Aorta (tissue), 5 donors: ENCODE data around the gene SV2C. TPM values are rescaled to one million over a fixed set of nuclear protein-coding genes. Genes with fewer than 3 reads are reported as not detected.

Experiments
- ATAC-seq: fragments of 200-7000 bp; cut with Tn5 transposase; one replicate; pipeline ENCODE4 v1.9.1; 2022; ENCODE audit warnings: moderate library complexity; ENCODE audit not compliant: low FRiP score
- DNase-seq, 2 donors: peaks; one replicate each; pipeline ENCODE4 v3.0.0-alpha.2; 2020
- H3K27ac ChIP-seq, 2 donors: one replicate each; pipeline ENCODE4 v1.5.1; 2013; ENCODE audit warnings: low read length in 2 of 2, mild to moderate bottlenecking in 2 of 2, moderate library complexity in 2 of 2, control low read depth in 1 of 2, inconsistent platforms in 1 of 2, low read depth in 1 of 2
- H3K27me3 ChIP-seq, 2 donors: one replicate each; pipeline ENCODE4 v1.6.1; 2013; ENCODE audit warnings: control low read depth in 1 of 2, low read length in 1 of 2, mild to moderate bottlenecking in 1 of 2, moderate library complexity in 1 of 2; ENCODE audit not compliant: insufficient read depth in 2 of 2, control insufficient read depth in 1 of 2
- H3K36me3 ChIP-seq, 2 donors: one replicate each; pipeline ENCODE4 v1.6.1; 2013; ENCODE audit warnings: control low read depth in 1 of 2, low read length in 1 of 2, mild to moderate bottlenecking in 1 of 2; ENCODE audit not compliant: insufficient read depth in 2 of 2, control insufficient read depth in 1 of 2
- H3K4me1 ChIP-seq, 2 donors: one replicate each; pipeline ENCODE4 v1.6.1; 2013; ENCODE audit warnings: low read length in 2 of 2, control low read depth in 1 of 2, mild to moderate bottlenecking in 1 of 2, moderate library complexity in 1 of 2; ENCODE audit not compliant: insufficient read depth in 2 of 2, control insufficient read depth in 1 of 2
- H3K4me3 ChIP-seq, 2 donors: one replicate each; pipeline ENCODE4 v1.5.1; 2013; ENCODE audit warnings: low read length in 2 of 2, control low read depth in 1 of 2, mild to moderate bottlenecking in 1 of 2
- H3K9me3 ChIP-seq: one replicate; pipeline ENCODE4 v1.6.1; 2013; ENCODE audit warnings: mild to moderate bottlenecking, low read length; ENCODE audit not compliant: control insufficient read depth
- WGBS, 2 donors: extraction: QIAGEN DNeasy Blood & Tissue Kit; methylation state at CpG; one replicate each; pipeline ENCODE4 v1.1.7; 2013; 5-methylcytosine and 5-hydroxymethylcytosine counted together
- intact Hi-C, 2 donors: fragments of 100-400 bp; cut with DNase I; formaldehyde crosslinking; loops; one replicate each; pipeline versions ENCODE4 v1.14.2 to v1.15.0; 2022
- polyA plus RNA-seq, 2 donors: library from polyadenylated mRNA; stranded (reverse); fragments of 200-250 nt; gene quantifications; one replicate each; pipeline ENCODE4 v1.2.3, GENCODE V29; 2013
- total RNA-seq, 2 donors: library from RNA; stranded (reverse); fragmentation: NEBNext Ultra II Directional; extraction: Animal tissue kit (Norgen Biotek cat#: 25700); gene quantifications; one replicate each; pipeline ENCODE4 v1.2.1, GENCODE V29; 2021
- donor health status: healthy with polysubstance abuse.
- donor health status: Bipolar disorder and iron deficiency.
- donor health status: DM: no; HTN: no; CAD: no.
- donor health status: DM: no; HTN: no; CAD: no.
- donor health status: DM: yes; HTN: yes; CAD: no.

Gene SV2C
- total and polyA plus RNA-seq, 4 donors = 0.33 TPM; not detected in 3

DNA sequence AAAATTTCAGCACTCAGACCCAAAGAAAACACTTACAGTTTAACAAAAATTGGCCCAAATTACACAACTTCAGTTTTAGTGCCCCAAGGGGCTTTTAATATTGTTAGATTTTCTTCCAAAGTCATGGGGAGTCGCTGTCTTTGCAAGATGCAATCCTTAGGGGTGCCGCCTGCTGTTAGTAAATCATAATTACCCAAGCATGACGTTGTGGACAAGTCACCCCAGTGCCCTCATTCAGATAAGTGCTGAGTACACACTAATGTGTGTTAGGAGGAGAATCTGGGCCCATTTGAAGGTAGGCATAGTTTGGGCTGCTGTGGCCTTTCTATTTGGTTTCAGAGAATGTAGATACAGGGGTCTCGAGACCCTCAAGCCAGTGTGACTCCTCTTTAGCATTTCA, 138.1 kb downstream of the SV2C start:
- no peaks in the 10 kb centered on the region for H3K36me3 ChIP-seq
- no peaks in the 10 kb centered on the region for H3K4me1 ChIP-seq
- intact Hi-C loops = no loop called here
- ATAC-seq = no peak
- no peak for DNase-seq
- WGBS, 2 donors = 52 to 55% methylated on average over 4 of the region's 4 CpGs
- no peak overlapping the region for H3K27ac ChIP-seq
- H3K9me3 ChIP-seq = no peaks in the 10 kb centered on the region
- no peak overlapping the region for H3K4me3 ChIP-seq
- peaks cover 0 to 2% of the 10 kb centered on the region in 2 donors for H3K27me3 ChIP-seq

DNA sequence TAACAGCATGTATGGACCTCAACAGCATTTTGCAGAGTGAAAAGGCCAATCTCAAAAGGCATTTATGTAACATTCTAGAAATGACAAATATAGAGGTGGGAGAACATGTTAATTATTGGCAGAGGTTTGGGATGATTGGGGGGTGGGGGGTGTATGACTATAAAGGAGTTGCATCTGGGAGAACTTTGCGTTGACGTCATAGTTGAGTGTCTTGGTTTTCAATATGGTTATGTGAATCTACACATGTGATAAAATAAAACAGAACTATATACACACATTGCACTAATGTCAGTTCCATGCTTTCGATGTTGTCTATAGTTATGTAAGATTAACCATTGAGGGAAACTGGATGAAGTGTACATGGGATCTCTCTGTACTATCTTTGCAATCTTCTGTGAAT, 139.1 kb downstream of the SV2C start:
- Histone ChIP-seq H3K9me3 (no peaks in the 10 kb centered on the region), H3K27ac (no peak overlapping the region), H3K4me1 (no peaks in the 10 kb centered on the region), H3K36me3 (no peaks in the 10 kb centered on the region), H3K4me3 (no peak overlapping the region), H3K27me3 (peaks cover 0 to 2% of the 10 kb centered on the region in 2 donors)
- ATAC-seq (no peak), DNase-seq (no peak)
- intact Hi-C loops = no loop called here
- 91 to 96% methylated on average over 3 of the region's 3 CpGs for WGBS, 2 donors

DNA sequence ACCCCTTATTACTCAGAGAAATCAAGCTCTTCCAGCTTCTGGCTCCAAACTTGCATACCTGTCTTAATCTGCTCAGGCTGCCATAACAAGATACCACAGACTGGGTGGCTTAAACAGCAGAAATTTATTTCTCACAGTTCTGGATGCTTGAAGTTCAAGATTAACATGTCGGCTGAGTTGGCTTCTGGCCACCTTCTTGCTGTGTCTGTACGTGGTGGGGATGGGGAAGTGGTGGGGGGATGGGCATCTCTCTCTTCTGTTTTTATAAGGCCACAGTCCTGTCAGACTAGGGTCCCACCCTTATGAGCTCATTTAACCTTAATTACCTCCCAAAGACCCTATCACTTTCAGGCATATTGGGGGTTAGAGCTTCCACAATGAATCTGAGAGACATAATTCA, 140.5 kb downstream of the SV2C start:
- Histone ChIP-seq H3K4me3 (no peak overlapping the region), H3K27ac (no peak overlapping the region), H3K36me3 (no peaks in the 10 kb centered on the region), H3K4me1 (no peaks in the 10 kb centered on the region), H3K27me3 (no peaks in the 10 kb centered on the region), H3K9me3 (no peaks in the 10 kb centered on the region)
- no peak for ATAC-seq
- no peak for DNase-seq
- WGBS, 2 donors = 3 to 8% methylated on average over 2 of the region's 2 CpGs
- intact Hi-C loops = no loop called here

DNA sequence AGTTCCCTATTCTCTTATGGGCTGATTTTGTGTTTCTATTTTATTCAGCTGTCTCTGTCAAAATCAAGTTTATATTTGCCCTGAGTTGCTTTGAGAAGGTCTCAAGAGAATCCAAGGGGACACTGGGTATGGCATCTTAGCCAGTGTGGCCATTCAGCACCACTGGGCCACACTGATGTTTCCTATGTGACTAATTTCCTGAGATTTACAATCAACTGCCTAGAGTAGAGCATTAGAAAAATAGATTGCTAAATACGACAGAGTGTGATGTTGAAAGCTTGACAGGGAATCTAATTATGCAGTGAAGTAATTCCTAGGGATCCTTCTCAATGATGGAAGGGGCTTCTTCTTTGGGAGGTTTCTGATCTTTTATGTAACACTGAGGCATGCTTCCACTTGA, 141.7 kb downstream of the SV2C start:
- no peak overlapping the region for H3K4me3 ChIP-seq
- no peak overlapping the region for H3K27ac ChIP-seq
- H3K9me3 ChIP-seq = no peaks in the 10 kb centered on the region
- H3K4me1 ChIP-seq = no peaks in the 10 kb centered on the region
- intact Hi-C loops = no loop called here
- no peak for ATAC-seq
- no peaks in the 10 kb centered on the region for H3K27me3 ChIP-seq
- H3K36me3 ChIP-seq = no peaks in the 10 kb centered on the region
- DNase-seq = no peak
- WGBS, 2 donors = 36 to 52% methylated on average over 1 of the region's 1 CpG

DNA sequence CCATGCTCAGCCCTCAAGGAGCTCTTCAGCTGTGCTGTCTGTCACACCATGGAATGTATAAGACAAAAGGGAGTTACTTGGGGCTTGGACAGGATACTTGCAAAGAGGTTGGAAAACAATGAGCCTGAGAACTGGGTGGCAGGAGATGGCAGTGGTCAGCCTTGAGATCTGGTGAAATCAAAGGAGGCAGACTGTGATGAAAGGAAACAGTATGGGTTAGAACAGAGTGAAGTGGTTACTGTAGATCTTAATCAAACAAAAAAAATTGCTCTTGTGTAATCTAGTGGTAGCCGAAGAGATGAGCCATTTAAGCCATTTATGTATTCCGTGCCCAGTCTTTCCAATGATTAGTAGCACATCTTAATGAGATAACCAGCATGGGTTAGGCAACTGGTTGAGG, 142.2 kb downstream of the SV2C start:
- H3K9me3 ChIP-seq = no peaks in the 10 kb centered on the region
- no peaks in the 10 kb centered on the region for H3K27me3 ChIP-seq
- no peak for ATAC-seq
- no peaks in the 10 kb centered on the region for H3K36me3 ChIP-seq
- intact Hi-C loops = no loop called here
- H3K4me1 ChIP-seq = no peaks in the 10 kb centered on the region
- DNase-seq = no peak
- H3K4me3 ChIP-seq = no peak overlapping the region
- H3K27ac ChIP-seq = no peak overlapping the region
- WGBS, 2 donors = 84 to 86% methylated on average over 2 of the region's 2 CpGs

DNA sequence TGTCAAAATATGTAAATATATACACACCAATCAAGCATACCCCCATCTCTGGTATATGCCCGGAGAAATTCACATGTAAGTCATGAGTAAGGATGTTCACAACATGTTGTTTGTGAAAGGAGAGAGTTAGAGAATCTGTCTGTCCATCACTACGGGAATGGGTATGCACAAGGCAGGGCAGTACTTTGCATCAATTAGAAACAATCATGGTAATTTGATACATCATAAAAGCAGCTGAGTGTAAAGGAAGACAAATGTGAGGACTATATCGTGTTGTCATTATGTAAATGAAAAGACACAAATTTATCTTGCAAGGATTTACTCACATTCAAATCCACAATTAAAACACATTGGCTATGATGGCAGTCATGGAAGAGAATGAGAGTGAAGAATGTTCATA, 146.7 kb downstream of the SV2C start:
- Histone ChIP-seq H3K27ac (no peak overlapping the region), H3K4me3 (no peak overlapping the region), H3K4me1 (no peaks in the 10 kb centered on the region), H3K36me3 (no peaks in the 10 kb centered on the region), H3K9me3 (no peaks in the 10 kb centered on the region), H3K27me3 (no peaks in the 10 kb centered on the region)
- WGBS, 2 donors = 71 to 73% methylated on average over 3 of the region's 3 CpGs
- no peak for DNase-seq
- intact Hi-C loops = no loop called here
- ATAC-seq = no peak

DNA sequence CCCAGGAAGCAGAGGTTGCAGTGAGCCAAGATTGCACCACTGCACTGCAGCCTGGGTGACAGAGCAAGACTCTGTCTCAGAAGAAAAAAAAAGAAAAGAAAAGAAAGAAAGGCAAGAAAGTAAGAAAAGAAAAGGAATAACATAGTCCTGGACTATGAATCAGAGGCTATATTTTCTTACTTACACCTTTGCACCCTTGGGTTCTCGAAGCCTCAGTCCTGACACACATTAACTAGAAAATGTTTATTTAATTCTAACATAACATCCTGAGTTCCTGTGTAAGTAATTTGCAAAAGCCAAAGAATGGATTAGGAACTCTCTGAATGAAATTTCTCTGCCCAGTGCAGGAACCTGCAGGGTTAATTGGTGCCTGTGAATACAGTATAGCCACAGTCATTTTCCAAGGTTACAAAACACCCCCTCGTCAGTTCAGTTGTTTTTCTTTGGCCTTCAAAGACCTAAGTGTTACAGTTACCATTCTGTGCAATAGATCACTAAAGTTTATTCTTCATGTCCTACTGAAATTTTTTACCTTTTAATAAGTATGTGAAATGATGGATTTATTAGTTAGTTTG, 147.6 kb downstream of the SV2C start:
- H3K27ac ChIP-seq = no peak overlapping the region
- H3K36me3 ChIP-seq = no peaks in the 10 kb centered on the region
- no peaks in the 10 kb centered on the region for H3K9me3 ChIP-seq
- H3K27me3 ChIP-seq = no peaks in the 10 kb centered on the region
- ATAC-seq = no peak
- DNase-seq = no peak
- H3K4me1 ChIP-seq = no peaks in the 10 kb centered on the region
- 20% methylated on average over 2 of the region's 2 CpGs for WGBS, 2 donors
- intact Hi-C loops = no loop called here
- H3K4me3 ChIP-seq = no peak overlapping the region

DNA sequence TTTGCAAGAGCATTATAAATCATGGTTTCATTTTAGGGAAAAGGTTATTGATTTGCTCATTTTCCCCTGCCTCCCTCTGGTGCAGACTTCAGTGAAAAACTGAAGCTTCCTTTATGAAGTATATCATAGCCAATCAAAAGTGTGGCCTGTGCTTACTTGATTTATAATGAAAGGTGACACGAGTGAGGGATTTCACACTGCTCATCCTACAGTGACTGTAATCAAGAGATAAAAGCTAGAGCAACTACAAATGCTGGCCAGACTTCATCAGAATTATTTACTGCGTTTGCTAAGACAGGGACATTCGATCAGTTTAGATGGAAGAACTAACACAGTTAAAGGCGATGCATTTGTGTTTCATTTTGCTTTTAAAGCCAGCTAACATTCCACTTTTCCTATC, 151.5 kb downstream of the SV2C start:
- Histone ChIP-seq H3K4me3 (no peak overlapping the region), H3K9me3 (no peaks in the 10 kb centered on the region), H3K27me3 (no peaks in the 10 kb centered on the region), H3K36me3 (no peaks in the 10 kb centered on the region), H3K4me1 (no peaks in the 10 kb centered on the region), H3K27ac (no peak overlapping the region)
- no peak for DNase-seq
- no peak for ATAC-seq
- 53 to 66% methylated on average over 4 of the region's 4 CpGs for WGBS, 2 donors
- intact Hi-C loops = no loop called here

DNA sequence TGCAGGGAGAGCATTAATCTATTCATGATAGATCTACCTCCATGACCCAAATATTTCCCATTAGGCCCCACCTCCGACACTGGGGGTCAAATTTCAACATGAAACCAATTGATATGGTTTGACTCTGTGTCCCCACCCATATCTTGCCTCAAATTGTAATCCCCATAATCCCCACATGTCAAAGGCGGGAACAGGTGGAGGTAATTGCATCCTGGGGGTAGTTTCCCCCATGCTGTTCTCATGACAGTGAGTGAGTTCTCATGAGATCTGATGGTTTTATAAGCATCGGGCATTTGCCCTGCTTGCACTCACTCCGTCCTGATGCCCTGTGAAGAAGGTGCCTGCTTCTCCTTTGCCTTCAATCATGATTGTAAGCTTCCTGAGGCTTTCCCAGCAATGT, 153.5 kb downstream of the SV2C start:
- ATAC-seq (no peak), DNase-seq (no peak)
- no peaks in the 10 kb centered on the region for H3K9me3 ChIP-seq
- no peaks in the 10 kb centered on the region for H3K27me3 ChIP-seq
- H3K36me3 ChIP-seq = no peaks in the 10 kb centered on the region
- intact Hi-C loops = no loop called here
- no peak overlapping the region for H3K4me3 ChIP-seq
- H3K4me1 ChIP-seq = no peaks in the 10 kb centered on the region
- 83 to 86% methylated on average over 4 of the region's 4 CpGs for WGBS, 2 donors
- H3K27ac ChIP-seq = no peak overlapping the region
